Measurements from ENCODE around the gene DNAH5.

The DNAH5 gene

GRCh38 chr5:13731121-13731628 is 213.3 kb downstream of the DNAH5 start:
- no peak for DNase-seq (ENCODE audit: low read depth)

DNA sequence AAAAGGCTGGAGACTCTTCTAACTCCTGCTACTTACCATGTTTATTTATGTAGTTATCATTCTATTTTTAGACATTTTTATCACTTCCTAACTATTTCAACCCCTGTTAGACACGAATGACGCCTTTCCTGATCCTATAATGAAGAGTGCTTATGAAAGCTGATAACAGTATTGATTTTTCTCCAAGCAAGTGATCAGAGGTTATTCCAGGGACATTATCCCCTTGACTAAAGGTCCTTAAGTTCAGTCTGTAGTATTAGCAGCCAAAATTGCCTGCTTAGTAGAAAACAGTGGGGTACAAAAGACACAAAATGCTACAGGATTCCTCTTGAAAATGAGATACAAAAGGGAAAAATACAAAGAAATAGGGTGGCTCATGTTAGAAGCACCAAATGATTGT is 235.6 kb downstream of the DNAH5 start:
- no peak for DNase-seq (ENCODE audit: low read depth)

DNA sequence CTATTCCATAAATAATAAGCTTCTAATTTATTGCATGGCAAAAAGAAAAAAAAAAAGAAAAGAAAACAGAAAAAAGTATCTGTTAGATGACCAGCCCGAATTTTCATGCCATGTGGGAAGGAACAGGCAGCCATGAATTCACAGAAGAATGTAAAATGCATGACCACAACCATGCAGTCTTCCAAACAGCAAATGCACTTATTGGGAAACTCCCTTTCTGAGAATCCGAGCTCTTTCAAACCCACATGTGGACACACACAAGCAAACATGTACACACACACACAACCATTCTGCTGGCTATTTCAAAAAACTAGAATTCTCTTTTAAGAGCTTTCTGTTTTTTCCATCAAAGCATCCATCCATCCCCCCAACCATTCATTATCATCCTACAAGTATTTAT is 236.1 kb downstream of the DNAH5 start:
- no peak for DNase-seq (ENCODE audit: low read depth)

DNA sequence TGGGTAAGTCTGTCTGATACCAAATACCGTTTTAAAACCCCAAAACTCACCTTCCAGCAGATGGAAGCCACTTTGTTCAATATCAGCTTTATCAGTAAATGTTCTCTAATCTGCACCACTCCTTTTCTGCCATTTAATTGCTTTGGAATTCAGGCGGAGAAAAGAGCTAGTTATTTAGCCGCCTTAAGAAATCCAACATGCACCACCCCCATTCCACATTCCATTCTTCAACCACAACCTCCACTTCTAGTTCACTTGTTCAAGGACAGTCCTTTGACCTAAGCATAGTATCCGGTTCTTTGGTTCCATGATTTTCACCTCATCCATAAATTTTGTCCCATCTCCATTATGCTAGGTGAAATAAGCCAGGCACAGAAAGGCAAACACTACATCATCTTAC is 240.1 kb downstream of the DNAH5 start:
- no peak for DNase-seq (ENCODE audit: low read depth)

GRCh38 chr5:13700626-13701025 is 243.9 kb downstream of the DNAH5 start:
- no peak for DNase-seq (ENCODE audit: low read depth)

- DNase-seq (ENCODE audit: low read depth) = no peak
These were observed 245.6 kb downstream of the DNAH5 start for GRCh38 chr5:13698885-13699284.

DNA sequence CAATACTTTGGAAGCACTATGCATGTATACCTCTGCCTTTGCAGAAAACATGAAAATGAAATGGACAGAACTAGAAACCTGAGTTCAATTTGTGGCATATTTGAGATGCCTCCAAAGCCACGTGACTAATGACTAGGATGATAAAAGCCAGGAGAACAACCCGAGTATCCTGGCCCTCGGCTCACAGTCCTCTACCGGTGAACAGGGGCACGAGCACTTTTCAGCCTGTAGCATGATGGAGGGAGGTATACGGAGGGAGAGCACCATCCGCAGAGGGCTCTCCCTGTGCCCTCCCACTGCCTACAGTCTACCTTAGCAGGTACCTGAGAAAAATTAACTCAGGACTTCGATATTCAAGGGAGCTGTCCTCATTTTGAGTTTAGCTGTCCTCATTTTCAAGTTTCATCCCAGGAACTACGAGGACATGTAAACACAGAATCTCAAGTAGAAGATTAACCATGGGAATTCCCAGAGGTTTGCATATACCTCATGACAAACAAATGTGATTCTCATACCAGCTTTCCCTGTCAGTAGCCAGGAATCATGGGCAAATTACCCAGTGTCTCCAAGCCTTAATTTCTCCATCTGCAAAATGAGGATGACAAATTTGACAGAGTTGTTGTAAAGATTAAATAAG is 249.3 kb downstream of the DNAH5 start:
- no peak for DNase-seq (ENCODE audit: low read depth)

DNA sequence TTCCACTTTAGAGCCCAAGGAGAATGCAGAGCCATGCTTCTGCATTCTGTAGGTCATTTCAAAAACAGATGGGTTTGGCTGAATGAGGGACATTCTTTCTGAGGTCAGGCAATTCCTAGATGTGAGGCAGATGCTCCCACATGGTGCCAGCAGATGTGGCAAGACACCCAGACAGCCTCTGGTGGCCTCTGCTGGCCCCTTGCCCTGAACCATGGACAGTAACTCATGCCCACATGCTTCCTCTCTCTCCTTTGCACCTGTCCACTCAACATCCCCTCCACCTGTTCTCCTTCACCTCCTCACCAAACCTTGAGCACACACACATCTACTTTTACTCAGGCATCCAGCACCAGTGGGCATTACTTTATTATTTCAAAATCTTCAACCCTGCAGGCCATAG is 252.3 kb downstream of the DNAH5 start:
- no peak for DNase-seq (ENCODE audit: low read depth)

- no peak for DNase-seq (ENCODE audit: low read depth)
These were observed 268.0 kb downstream of the DNAH5 start for GRCh38 chr5:13676531-13676930.

GRCh38 chr5:13674391-13674790 is 270.1 kb downstream of the DNAH5 start:
- no peak for DNase-seq (ENCODE audit: low read depth)

DNA sequence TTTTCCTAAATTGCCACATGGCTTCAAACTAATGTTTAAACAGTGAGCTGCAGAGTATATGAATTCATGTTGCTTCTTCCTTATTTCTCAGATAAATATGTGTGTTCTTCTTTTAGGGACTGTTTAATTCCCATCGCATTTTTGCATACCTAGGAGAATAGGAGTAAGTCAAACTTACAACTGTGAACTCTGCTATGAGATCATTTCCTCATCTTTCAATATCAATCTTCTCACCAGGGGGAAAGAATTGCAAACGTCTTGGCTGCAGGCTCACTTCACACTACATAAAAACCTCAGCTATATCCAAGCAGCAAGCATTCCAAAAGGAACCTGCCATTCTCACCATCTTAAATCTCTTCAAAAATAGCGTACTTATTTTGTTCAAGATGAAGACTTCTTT is 271.0 kb downstream of the DNAH5 start:
- DNase-seq (ENCODE audit: low read depth) = no peak

- DNase-seq (ENCODE audit: low read depth) = no peak
These were observed 280.1 kb downstream of the DNAH5 start for GRCh38 chr5:13664377-13664776.

DNA sequence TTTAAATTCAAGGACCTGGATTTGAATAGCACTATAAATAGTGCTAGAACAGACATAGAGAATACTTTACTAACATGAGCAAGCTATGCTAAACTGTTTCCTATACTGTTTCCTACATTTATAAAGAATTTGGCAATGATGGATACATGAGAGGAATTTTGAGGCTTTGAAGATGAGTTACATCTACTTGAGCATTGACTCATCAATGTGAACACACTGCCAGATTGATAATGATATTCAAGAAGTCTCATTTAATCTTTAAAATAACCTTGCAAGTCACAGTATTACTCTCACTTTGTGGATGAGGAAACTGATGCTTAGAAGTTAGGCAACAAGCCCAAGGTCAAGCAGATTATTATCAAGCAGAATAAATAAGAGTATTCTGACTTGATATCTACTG is 281.9 kb downstream of the DNAH5 start:
- no peak for DNase-seq (ENCODE audit: low read depth)

DNA sequence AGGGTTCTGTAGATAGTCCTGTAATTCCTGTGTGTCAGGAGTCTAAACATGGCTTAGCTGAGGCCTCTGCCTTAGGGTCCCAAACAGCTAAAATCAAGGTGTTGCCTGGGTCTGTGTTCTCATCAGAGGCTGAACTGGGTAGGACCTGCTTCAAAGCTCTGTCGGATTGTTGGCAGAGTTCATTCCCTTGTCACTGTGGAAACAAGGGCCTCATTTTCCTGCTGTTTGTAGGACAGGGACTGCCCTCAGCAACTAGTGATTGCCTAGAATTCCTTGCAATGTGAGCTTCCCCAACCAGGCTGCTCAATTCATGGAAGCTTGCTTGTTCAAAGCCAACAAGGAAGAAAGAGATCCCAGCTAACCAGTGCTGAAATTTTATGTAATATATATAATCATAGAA is 283.2 kb downstream of the DNAH5 start:
- no peak for DNase-seq (ENCODE audit: low read depth)

- DNase-seq (ENCODE audit: low read depth) = no peak
These were observed 284.4 kb downstream of the DNAH5 start for GRCh38 chr5:13660072-13660471.

GRCh38 chr5:13659391-13659790 is 285.1 kb downstream of the DNAH5 start:
- no peak for DNase-seq (ENCODE audit: low read depth)

DNA sequence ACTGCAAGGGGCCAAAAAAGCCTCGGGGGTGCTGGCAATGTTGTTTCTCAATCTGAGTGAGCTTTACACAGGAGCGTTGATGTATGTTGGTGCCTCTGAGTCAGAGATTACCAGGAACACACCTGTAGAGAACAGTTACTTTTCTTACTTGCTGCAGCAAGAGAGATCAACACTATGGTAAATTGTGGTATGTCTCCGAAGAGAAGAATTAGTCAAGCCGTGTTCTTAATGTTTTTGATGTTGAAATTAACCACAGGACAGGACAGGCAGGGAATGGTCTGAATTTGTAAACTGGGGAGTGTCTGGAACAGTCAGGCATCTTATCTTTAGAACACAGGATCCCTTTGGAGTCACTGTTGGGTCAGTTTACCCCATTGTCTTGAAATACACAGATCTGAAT is 285.7 kb downstream of the DNAH5 start:
- no peak for DNase-seq (ENCODE audit: low read depth)

DNA sequence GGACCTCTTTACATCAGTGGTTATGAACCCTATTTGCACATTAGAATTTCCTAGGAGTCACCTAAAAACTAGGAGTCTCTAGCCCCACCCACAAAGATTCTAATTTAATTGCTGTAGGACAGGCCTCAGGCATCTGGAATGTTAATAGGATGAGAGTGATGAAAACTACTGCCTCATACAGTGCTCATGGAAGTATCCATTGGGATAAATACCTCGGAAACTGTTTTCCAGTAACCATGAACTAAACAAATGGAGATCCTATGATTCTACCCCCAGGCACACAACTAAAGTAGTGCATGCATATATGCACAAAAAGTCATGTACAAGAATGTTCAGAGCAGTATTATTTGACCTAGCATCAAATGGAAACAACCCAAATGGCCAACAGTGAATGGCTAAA is 286.3 kb downstream of the DNAH5 start:
- no peak for DNase-seq (ENCODE audit: low read depth)

DNA sequence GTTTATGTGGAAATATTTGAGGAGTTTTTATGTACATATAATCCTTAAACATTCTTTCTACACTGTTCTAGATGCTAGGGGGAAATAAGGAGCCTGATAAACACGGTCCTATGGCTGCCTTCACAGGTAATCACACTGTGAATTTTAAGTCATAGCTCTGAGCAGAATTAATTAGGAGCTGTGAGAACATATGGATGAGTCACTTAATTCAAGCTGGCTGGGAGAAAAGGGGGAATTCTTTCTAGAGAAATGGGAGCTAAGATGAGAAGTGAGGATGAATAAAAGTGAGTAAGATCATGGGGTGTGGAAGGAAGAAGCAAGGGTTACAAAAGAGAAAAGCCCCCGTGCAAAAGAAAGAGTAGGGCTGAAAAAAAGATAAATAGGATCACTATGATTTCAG is 290.8 kb downstream of the DNAH5 start:
- no peak for DNase-seq (ENCODE audit: low read depth)

DNA sequence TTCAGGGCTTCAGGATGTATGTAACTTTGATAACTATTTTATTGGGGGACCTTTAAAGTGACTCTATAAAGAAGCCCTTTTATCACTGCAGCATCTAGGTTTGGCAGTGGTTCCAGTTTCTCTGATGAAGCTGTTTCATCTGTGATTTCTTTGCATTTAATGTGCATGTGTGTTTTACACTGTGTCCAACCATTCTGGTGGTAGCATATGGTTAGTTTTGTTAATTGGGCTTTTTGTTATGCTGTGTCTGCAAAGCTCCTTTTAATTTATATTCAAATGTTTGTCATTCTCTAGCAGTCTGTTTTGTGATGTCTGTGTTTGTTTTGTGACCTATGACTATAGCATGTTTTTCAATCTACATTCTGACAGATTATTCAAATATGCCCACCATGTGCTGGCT is 294.8 kb downstream of the DNAH5 start:
- DNase-seq (ENCODE audit: low read depth) = no peak

DNA sequence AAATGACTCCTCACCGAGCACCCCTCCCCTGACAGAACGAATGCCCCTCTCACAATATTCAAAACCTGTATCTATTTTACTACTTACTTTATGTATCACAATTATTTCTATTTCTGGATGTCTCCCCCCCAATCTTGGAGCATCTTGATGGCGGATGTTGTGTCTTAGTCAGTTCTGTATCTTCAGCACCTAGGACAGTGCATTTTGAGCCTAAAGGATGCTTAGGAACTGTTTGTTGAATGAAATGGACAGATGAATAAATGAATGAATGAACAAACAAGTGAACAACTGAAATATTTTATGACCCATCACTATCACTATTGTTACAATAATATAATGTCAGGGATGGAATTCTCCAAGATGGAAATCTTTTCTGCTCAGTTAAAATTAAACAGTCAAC is 295.7 kb downstream of the DNAH5 start:
- DNase-seq (ENCODE audit: low read depth) = no peak

DNA sequence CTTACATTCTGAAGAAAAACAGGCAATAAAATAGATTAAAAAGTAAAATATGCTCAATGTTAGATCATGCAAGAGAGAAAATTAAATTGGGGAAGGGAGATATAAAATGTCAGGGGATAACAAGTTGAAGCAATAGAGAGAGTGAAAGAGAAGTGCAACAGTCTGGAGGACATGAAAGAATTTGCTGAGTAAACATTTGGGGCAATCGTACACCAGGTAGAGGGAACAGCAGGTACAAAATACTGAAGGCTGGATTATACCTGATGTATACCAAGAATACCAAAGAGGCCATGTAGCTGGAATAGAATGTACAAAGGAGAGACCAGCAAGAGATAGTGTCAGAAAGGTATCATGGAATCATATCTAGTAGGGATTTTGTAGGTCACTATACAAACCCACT is 300.8 kb downstream of the DNAH5 start:
- no peak for DNase-seq (ENCODE audit: low read depth)

GRCh38 chr5:13643196-13643595 is 301.3 kb downstream of the DNAH5 start:
- DNase-seq (ENCODE audit: low read depth) = no peak

Measured in activated T-helper 1 cell treated with Interleukin-2 at 50 U/mL for 16 hours (primary cell).